ENCODE results near the gene CRMP1. TPM values are rescaled to one million over a fixed set of nuclear protein-coding genes. Genes with fewer than 3 reads are reported as not detected.
A peak's percentile ranks its signal among the peaks of the same experiment; 100 is the strongest.

The CRMP1 gene
- total and polyA plus RNA-seq, 2 of the 4 experiments (the other 2 are of a cell fraction) = 4.1 to 7.4 TPM

DNA sequence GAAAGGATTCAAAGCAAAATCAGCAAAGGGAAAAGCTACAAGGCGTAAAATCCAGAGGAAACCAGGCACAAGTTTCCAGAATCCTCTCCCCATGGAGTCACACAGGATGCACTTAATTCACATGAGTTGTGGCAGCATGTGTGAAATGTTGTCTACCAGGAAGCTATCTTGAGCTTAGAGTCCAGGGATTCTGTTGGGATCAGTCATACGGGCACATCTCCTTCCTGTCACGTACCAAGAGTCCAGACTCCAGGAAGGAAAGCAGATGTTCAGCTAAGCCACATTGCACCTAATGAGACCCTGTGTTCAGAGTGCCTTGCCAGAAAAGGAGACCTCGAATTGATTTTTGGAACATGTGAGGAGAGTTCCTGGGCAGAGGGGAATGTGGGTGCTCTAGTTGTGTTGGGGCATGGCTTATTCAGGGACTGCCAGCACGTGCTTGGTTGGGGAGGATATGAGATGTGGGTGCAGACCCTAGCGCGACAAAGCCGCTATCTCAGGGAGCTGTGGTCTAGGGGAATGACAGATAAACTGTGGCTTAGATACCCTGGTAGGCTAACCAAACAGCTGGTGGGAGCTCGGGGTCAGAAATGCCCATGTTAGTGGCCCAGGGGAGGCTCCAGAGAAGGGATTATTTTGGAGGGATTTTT lies 111.9 kb downstream of the CRMP1 start:
- Histone ChIP-seq H4K8ac (ENCODE audit: low read depth in 2 of 2, low read length in 2 of 2) (peak overlapping the region in 1 of 2 experiments; percentile 21; a peak in 1 of 4 replicates), H3K4me2 (ENCODE audit: low read depth, low read length) (no peak overlapping the region), H3K27me3 (ENCODE audit: control insufficient read depth, insufficient read depth, low read length) (no peaks in the 10 kb centered on the region), H4K5ac (ENCODE audit: low read depth, low read length) (peak overlapping the region; percentile 47; the same call in 1 of the 2 replicates), H3K4me3 (ENCODE audit: insufficient read depth, low read depth, low read length) (no peak overlapping the region), H2BK120ac (ENCODE audit: low read depth, low read length) (peak overlapping the region; percentile 60; the same call in 1 of the 2 replicates), H3K56ac (ENCODE audit: extremely low read depth, insufficient read depth, low read length) (no peak overlapping the region), H3K27ac (ENCODE audit: insufficient read depth, low read length) (no peak overlapping the region), H3K23ac (ENCODE audit: low read depth, low read length) (no peak overlapping the region), H3K4ac (ENCODE audit: low read depth, low read length) (peak overlapping the region; percentile 25; the same call in 1 of the 2 replicates), H3K9ac (ENCODE audit: low read depth, low read length) (no peak overlapping the region), H3K79me1 (ENCODE audit: low read depth in 1 of 2, low read length in 2 of 2) (peaks cover 19 to 36% of the 10 kb centered on the region in 2 experiments), H2BK20ac (ENCODE audit: low read depth, low read length) (no peak overlapping the region), H2AK5ac (ENCODE audit: low read depth, low read length) (peak overlapping the region; percentile 33; the same call in 1 of the 2 replicates), H4K91ac (ENCODE audit: insufficient read depth, low read depth, low read length) (0 out of 2 replicates have a peak overlapping the region, but pooled peaks have one; percentile 27), H2BK15ac (ENCODE audit: low read depth, low read length) (peak overlapping the region; percentile 0; the same call in 1 of the 3 replicates), H4K20me1 (ENCODE audit: insufficient read depth, low read length) (no peaks in the 10 kb centered on the region; the same call in 1 of the 2 replicates), H3K14ac (replicated peaks; ENCODE audit: low read depth, low read length) (0 out of 2 replicates have a peak overlapping the region, but pooled peaks have one; percentile 27), H3K4me1 (ENCODE audit: control insufficient read depth, insufficient read depth, low read length) (peaks cover 11% of the 10 kb centered on the region), H2AK9ac (replicated peaks; ENCODE audit: low read depth, low read length, poor library complexity) (peak overlapping the region; percentile 63), H2AFZ (replicated peaks; ENCODE audit: low read length, poor library complexity) (no peak overlapping the region), H2BK5ac (ENCODE audit: low read depth, low read length, poor library complexity, severe bottlenecking) (peak overlapping the region; percentile 86), H3K9me1 (ENCODE audit: insufficient read depth, low read length) (peaks cover 23% of the 10 kb centered on the region), H3K18ac (ENCODE audit: low read depth, low read length) (peak overlapping the region; percentile 19; the same call in 1 of the 2 replicates), H3K36me3 (ENCODE audit: control insufficient read depth, insufficient read depth, low read length) (peaks cover 29% of the 10 kb centered on the region), H3K9me3 (ENCODE audit: control insufficient read depth, insufficient read depth, low read length) (peaks cover 4% of the 10 kb centered on the region; the same call in 1 of the 2 replicates)
- TF ChIP-seq CEBPB (IDR thresholded peaks at IDR 0.05; ENCODE audit: low read depth, low read length) = no peak
- TF ChIP-seq MAFK (IDR thresholded peaks at IDR 0.05; ENCODE audit: low read depth, low read length) = no peak
- TF ChIP-seq RCOR1 (IDR thresholded peaks at IDR 0.05; ENCODE audit: insufficient replicate concordance, low read length) = no peak
- no peak for TF ChIP-seq SMC3 (IDR thresholded peaks at IDR 0.05; ENCODE audit: low read depth, low read length)
- no peak for TF ChIP-seq BHLHE40 (IDR thresholded peaks at IDR 0.05; ENCODE audit: low read depth, low read length)
- TF ChIP-seq FOS (IDR thresholded peaks at IDR 0.05; ENCODE audit: low read depth, low read length) = no peak
- no peak for TF ChIP-seq MAZ (IDR thresholded peaks at IDR 0.05; ENCODE audit: borderline replicate concordance, low read depth, low read length)
- no peak for TF ChIP-seq MXI1 (IDR thresholded peaks at IDR 0.05; ENCODE audit: borderline replicate concordance, low read depth, low read length)
- TF ChIP-seq, protein P1, sequence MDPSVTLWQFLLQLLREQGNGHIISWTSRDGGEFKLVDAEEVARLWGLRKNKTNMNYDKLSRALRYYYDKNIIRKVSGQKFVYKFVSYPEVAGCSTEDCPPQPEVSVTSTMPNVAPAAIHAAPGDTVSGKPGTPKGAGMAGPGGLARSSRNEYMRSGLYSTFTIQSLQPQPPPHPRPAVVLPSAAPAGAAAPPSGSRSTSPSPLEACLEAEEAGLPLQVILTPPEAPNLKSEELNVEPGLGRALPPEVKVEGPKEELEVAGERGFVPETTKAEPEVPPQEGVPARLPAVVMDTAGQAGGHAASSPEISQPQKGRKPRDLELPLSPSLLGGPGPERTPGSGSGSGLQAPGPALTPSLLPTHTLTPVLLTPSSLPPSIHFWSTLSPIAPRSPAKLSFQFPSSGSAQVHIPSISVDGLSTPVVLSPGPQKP (IDR thresholded peaks at IDR 0.05; ENCODE audit: borderline replicate concordance, low read depth, low read length) = no peak
- no peak for TF ChIP-seq CHD1 (IDR thresholded peaks at IDR 0.05; ENCODE audit: low read depth, low read length)
- no peak for TF ChIP-seq RAD21 (IDR thresholded peaks at IDR 0.05; ENCODE audit: low read length)
- TF ChIP-seq NFE2L2 (IDR thresholded peaks at IDR 0.05; ENCODE audit: low read depth, low read length) = no peak
- TF ChIP-seq, protein P2, sequence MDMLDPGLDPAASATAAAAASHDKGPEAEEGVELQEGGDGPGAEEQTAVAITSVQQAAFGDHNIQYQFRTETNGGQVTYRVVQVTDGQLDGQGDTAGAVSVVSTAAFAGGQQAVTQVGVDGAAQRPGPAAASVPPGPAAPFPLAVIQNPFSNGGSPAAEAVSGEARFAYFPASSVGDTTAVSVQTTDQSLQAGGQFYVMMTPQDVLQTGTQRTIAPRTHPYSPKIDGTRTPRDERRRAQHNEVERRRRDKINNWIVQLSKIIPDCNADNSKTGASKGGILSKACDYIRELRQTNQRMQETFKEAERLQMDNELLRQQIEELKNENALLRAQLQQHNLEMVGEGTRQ (IDR thresholded peaks at IDR 0.05; ENCODE audit: low read depth, low read length) = no peak
- no peak for TF ChIP-seq RFX5 (IDR thresholded peaks at IDR 0.05; ENCODE audit: low read depth, low read length)
- 92% methylated on average over 4 of the region's 9 CpGs; no CpG with 5 or more reads in 1 of the 2 experiments for WGBS, 2 experiments (ENCODE audit: extremely low coverage in 2 of 2, insufficient read length in 1 of 2)
- ChIA-PET CTCF (interaction anchor here (0.9 to 1.1 kb wide), 2 partner anchors 10 to 128 kb away, joined by 3 read pairs; no protein-coding TSS in a partner anchor), POLR2A (ENCODE audit: unreplicated experiment) (no interaction called here)
- peak; percentile 42 for ATAC-seq (ENCODE audit: low read depth)
- in situ Hi-C loops (cut with MboI; ENCODE audit: low sequenced_read_pairs) = no loop called here
- dilution Hi-C loops (cut with HindIII; ENCODE audit: low sequenced_read_pairs, unreplicated experiment) = no loop called here
- BruUV-seq (replicated peaks) = no TSS peak
- intact Hi-C loops (cut with micrococcal nuclease) = no loop called here
- peak; percentile 72 for DNase-seq
